HepG2 (cell line): ENCODE results near the gene BIRC3. TPM values are rescaled to one million over a fixed set of nuclear protein-coding genes. Genes with fewer than 3 reads are reported as not detected.

ENCODE experiments used
- DPF2 ChIP-seq: sonication (generic); formaldehyde crosslinking; IDR thresholded peaks from 2 replicates; pipeline ENCODE4 v1.4.0; 2020; ENCODE audit warnings: mild to moderate bottlenecking, low read depth, missing genetic modification reagents, borderline replicate concordance
- GATAD2A ChIP-seq: IDR thresholded peaks from 2 replicates; pipeline ENCODE4 v1.6.1; 2016
- MXD1 ChIP-seq: sonication (generic); formaldehyde crosslinking; IDR thresholded peaks from 2 replicates; pipeline ENCODE4 v1.4.0; 2020; ENCODE audit warnings: mild to moderate bottlenecking, missing genetic modification reagents
- PAXIP1 ChIP-seq: sonication (generic); formaldehyde crosslinking; conservative IDR thresholded peaks from 2 replicates; pipeline ENCODE4 v1.4.0; 2020; ENCODE audit warnings: mild to moderate bottlenecking, missing genetic modification reagents, moderate library complexity
- REST ChIP-seq, 2 experiments: IDR thresholded peaks; 2 replicates each; pipeline ENCODE4 v1.6.1; 2011 to 2012; ENCODE audit warnings: low read length in 2 of 2, borderline replicate concordance in 1 of 2, low read depth in 1 of 2, mild to moderate bottlenecking in 1 of 2, moderate library complexity in 1 of 2
- SAP130 ChIP-seq: IDR thresholded peaks from 2 replicates; pipeline ENCODE4 v1.6.1; 2016; ENCODE audit warnings: low read depth
- SETDB1 ChIP-seq: sonication (generic); formaldehyde crosslinking; IDR thresholded peaks from 2 replicates; pipeline ENCODE4 v1.5.1; 2020; ENCODE audit warnings: missing genetic modification reagents, mild to moderate bottlenecking, borderline replicate concordance
- SIX1 ChIP-seq: sonication (generic); formaldehyde crosslinking; IDR thresholded peaks from 2 replicates; pipeline ENCODE4 v1.4.0; 2020; ENCODE audit warnings: missing genetic modification reagents, borderline replicate concordance
- ZBTB26 ChIP-seq: IDR thresholded peaks from 2 replicates; pipeline ENCODE4 v1.6.1; 2016; ENCODE audit warnings: missing compliant biosample characterization, missing genetic modification reagents, borderline replicate concordance
- ZMAT3 ChIP-seq: sonication (generic); formaldehyde crosslinking; conservative IDR thresholded peaks from 2 replicates; pipeline ENCODE4 v1.7.0; 2021; ENCODE audit warnings: missing genetic modification reagents
- ZNF460 ChIP-seq: sonication (generic); formaldehyde crosslinking; IDR thresholded peaks from 2 replicates; pipeline ENCODE4 v1.5.1; 2020; ENCODE audit warnings: missing genetic modification reagents, mild to moderate bottlenecking, borderline replicate concordance
- ZNF468 ChIP-seq: sonication (generic); formaldehyde crosslinking; IDR thresholded peaks from 2 replicates; pipeline ENCODE4 v1.8.0; 2022; ENCODE audit warnings: mild to moderate bottlenecking, moderate library complexity, missing genetic modification reagents
- ZNF674 ChIP-seq: sonication (generic); formaldehyde crosslinking; IDR thresholded peaks from 2 replicates; pipeline ENCODE4 v1.5.0; 2020; ENCODE audit warnings: low read depth, mild to moderate bottlenecking, missing genetic modification reagents
- polyA plus RNA-seq, 8 experiments: library from polyadenylated mRNA; depleted of rRNA in 3 of 8; stranded (reverse) in 7 of 8; unstranded in 1 of 8; fragments of >200 nt; fragmentation: Illumina TruSeq in 4 of 8; extraction: Trizol in 4 of 8; gene quantifications; 2 replicates each; pipeline versions ENCODE4 v1.2.1 to v1.2.3, GENCODE V29; 2011 to 2016; ENCODE audit warnings: low read depth in 4 of 8, missing spikeins in 1 of 8, mixed read lengths in 1 of 8; ENCODE audit not compliant: insufficient read depth in 1 of 8
- total RNA-seq, 5 experiments: library from RNA; depleted of rRNA; stranded (reverse); fragments of >200 nt; fragmentation: Illumina TruSeq; extraction: Trizol; gene quantifications; 2 replicates each; pipeline ENCODE4 v1.2.3, GENCODE V29; 2016; ENCODE audit warnings: low read depth in 1 of 5
- TF ChIP-seq, protein P1 (sequence below): sonication (generic); formaldehyde crosslinking; IDR thresholded peaks from 2 replicates; pipeline ENCODE4 v1.4.0; 2020; ENCODE audit warnings: missing genetic modification reagents, mild to moderate bottlenecking, borderline replicate concordance
- TF ChIP-seq, protein P2 (sequence below): IDR thresholded peaks from 2 replicates; pipeline ENCODE4 v1.6.1; 2012; ENCODE audit warnings: low read depth, low read length, improper control_type of control experiment

The BIRC3 gene
- total and polyA plus RNA-seq, 2 of the 13 experiments (the other 11 are each of a cell fraction or from before 2014, with no cell fraction given), result 0.41 to 4.2 TPM

- 0 out of 2 replicates have a peak, but pooled peaks have one; percentile 16 for TF ChIP-seq PAXIP1 (CRISPR knock-in tag)
- no peak for TF ChIP-seq ZNF468 (CRISPR knock-in tag)
- TF ChIP-seq, protein P1, sequence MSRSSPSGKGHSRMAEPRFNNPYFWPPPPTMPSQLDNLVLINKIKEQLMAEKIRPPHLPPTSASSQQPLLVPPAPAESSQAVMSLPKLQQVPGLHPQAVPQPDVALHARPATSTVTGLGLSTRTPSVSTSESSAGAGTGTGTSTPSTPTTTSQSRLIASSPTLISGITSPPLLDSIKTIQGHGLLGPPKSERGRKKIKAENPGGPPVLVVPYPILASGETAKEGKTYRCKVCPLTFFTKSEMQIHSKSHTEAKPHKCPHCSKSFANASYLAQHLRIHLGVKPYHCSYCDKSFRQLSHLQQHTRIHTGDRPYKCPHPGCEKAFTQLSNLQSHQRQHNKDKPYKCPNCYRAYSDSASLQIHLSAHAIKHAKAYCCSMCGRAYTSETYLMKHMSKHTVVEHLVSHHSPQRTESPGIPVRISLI (CRISPR knock-in tag), result no peak
- TF ChIP-seq, protein P2, sequence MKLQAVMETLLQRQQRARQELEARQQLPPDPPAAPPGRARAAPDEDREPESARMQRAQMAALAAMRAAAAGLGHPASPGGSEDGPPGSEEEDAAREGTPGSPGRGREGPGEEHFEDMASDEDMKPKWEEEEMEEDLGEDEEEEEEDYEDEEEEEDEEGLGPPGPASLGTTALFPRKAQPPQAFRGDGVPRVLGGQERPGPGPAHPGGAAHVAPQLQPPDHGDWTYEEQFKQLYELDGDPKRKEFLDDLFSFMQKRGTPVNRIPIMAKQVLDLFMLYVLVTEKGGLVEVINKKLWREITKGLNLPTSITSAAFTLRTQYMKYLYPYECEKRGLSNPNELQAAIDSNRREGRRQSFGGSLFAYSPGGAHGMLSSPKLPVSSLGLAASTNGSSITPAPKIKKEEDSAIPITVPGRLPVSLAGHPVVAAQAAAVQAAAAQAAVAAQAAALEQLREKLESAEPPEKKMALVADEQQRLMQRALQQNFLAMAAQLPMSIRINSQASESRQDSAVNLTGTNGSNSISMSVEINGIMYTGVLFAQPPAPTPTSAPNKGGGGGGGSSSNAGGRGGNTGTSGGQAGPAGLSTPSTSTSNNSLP, result no peak
- no peak for TF ChIP-seq ZNF674
- TF ChIP-seq SETDB1 (CRISPR knock-in tag), result no peak
- TF ChIP-seq GATAD2A (CRISPR knock-in tag), result 0 out of 2 replicates have a peak, but pooled peaks have one; percentile 11
- TF ChIP-seq ZMAT3, result no peak
- TF ChIP-seq ZNF460, result no peak
- no peak for TF ChIP-seq ZBTB26 (CRISPR knock-in tag)
- no peak for TF ChIP-seq REST (IDR thresholded peaks at IDR 0.05; ENCODE audit: borderline replicate concordance in 1 of 2, low read depth in 1 of 2, low read length in 2 of 2)
- no peak; the same call in 1 of the 2 replicates for TF ChIP-seq SIX1
- no peak for TF ChIP-seq DPF2 (CRISPR knock-in tag)
- no peak for TF ChIP-seq MXD1 (CRISPR knock-in tag)
- TF ChIP-seq SAP130 (CRISPR knock-in tag), result peak; percentile 56; the same call in 1 of the 2 replicates
These were observed 49.0 kb upstream of the BIRC3 start (continued) for GRCh38 chr11:102268083-102268984.
